CD4-positive, alpha-beta T cell treated with Interleukin-17A for 1 hour (primary cell): Measurements from ENCODE around the gene CCDC158.
"Not testable (repeated sequence)": the region's sequence is repeated elsewhere in the genome, so short reads cannot be mapped to it uniquely, and the experiment has no call there.

Source experiments
- DNase-seq: peaks from one replicate; pipeline ENCODE4 v3.0.0-alpha.2; 2020

CCDC158 gene

GRCh38 chr4:76363556-76364290, 57.2 kb downstream of the CCDC158 start:
- no peak for DNase-seq

GRCh38 chr4:76361689-76362412, 59.1 kb downstream of the CCDC158 start:
- DNase-seq: no peak

- not testable (repeated sequence) for DNase-seq
These were observed 61.0 kb downstream of the CCDC158 start for GRCh38 chr4:76359881-76360466.

- DNase-seq: no peak
These were observed 63.0 kb downstream of the CCDC158 start for GRCh38 chr4:76357981-76358380.

GRCh38 chr4:76354517-76355473, 66.1 kb downstream of the CCDC158 start:
- DNase-seq: peak; percentile 45

GRCh38 chr4:76342803-76343202, 78.1 kb downstream of the CCDC158 start:
- DNase-seq: no peak

GRCh38 chr4:76342191-76342590, 78.8 kb downstream of the CCDC158 start:
- DNase-seq: no peak

GRCh38 chr4:76341063-76341462, 79.9 kb downstream of the CCDC158 start:
- DNase-seq: no peak

GRCh38 chr4:76339364-76339763, 81.6 kb downstream of the CCDC158 start:
- DNase-seq: no peak

- no peak for DNase-seq
These were observed 86.1 kb downstream of the CCDC158 start for GRCh38 chr4:76334885-76335284.

GRCh38 chr4:76326515-76326914, 94.4 kb downstream of the CCDC158 start:
- no peak for DNase-seq

GRCh38 chr4:76325072-76325471, 95.9 kb downstream of the CCDC158 start:
- no peak for DNase-seq

GRCh38 chr4:76322236-76322635, 98.7 kb downstream of the CCDC158 start:
- DNase-seq: no peak

- no peak for DNase-seq
These were observed 104.8 kb downstream of the CCDC158 start for GRCh38 chr4:76316131-76316530.

- no peak for DNase-seq
These were observed 105.5 kb downstream of the CCDC158 start for GRCh38 chr4:76315267-76315918.

GRCh38 chr4:76313547-76313946, 107.4 kb downstream of the CCDC158 start:
- no peak for DNase-seq

GRCh38 chr4:76312457-76312856, 108.5 kb downstream of the CCDC158 start:
- DNase-seq: no peak

GRCh38 chr4:76311896-76312331, 109.0 kb downstream of the CCDC158 start:
- no peak for DNase-seq

GRCh38 chr4:76310683-76311082, 110.3 kb downstream of the CCDC158 start:
- DNase-seq: no peak

GRCh38 chr4:76309939-76310550, 110.9 kb downstream of the CCDC158 start:
- no peak for DNase-seq

GRCh38 chr4:76308548-76308947, 112.4 kb downstream of the CCDC158 start:
- no peak for DNase-seq

- no peak for DNase-seq
These were observed 113.3 kb downstream of the CCDC158 start for GRCh38 chr4:76307660-76308014.
